ENCODE measurements around the gene CUEDC2.

Gene CUEDC2

DNA sequence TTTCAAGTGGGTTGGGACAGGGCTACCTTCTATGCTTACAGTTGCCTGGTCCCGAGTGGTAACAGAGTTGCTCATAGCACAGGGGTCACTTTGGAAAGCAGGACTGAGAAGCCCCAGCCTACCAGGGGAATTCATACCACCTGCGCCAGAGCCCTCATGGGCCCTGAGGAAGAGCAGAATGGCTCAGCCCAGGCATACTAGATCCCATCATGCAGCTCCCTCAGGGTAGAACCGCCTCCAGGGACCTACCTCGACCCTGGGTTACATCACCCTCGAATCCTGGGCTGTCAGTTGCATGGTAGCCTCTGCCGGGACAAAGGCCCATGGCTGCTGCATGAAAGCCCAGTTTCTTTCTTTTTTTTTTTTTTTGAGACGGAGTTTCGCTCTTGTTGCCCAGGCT lies 2.9 kb downstream of the CUEDC2 start:
- no peaks in the 10 kb centered on the region for H3K9me3 ChIP-seq (ENCODE audit: insufficient read depth, low read length)
- no peaks in the 10 kb centered on the region for H4K20me1 ChIP-seq (ENCODE audit: low read depth, low read length)
- H3K36me3 ChIP-seq (ENCODE audit: low read length) = no peaks in the 10 kb centered on the region
- no peak overlapping the region for H3K27ac ChIP-seq (ENCODE audit: low read depth, low read length)
- H3K4me2 ChIP-seq (ENCODE audit: low read depth, low read length, poor library complexity, severe bottlenecking) = no peak overlapping the region
- 0 out of 2 replicates have a peak, but pooled peaks cover 8% of the 10 kb centered on the region for H3K79me2 ChIP-seq (ENCODE audit: insufficient read depth, low read length)
- no peaks in the 10 kb centered on the region for H3K27me3 ChIP-seq (ENCODE audit: low read length)
- H3K4me3 ChIP-seq (ENCODE audit: insufficient read depth, low read length, poor library complexity, severe bottlenecking) = no peak overlapping the region
- H3K9me2 ChIP-seq (replicated peaks; ENCODE audit: insufficient read depth, low read length) = no peaks in the 10 kb centered on the region
- 0 out of 2 replicates have a peak, but pooled peaks cover 5% of the 10 kb centered on the region for H3F3A ChIP-seq (ENCODE audit: insufficient read depth)
- no peak overlapping the region for H3K9ac ChIP-seq (ENCODE audit: low read length)
- TF ChIP-seq, protein P1, sequence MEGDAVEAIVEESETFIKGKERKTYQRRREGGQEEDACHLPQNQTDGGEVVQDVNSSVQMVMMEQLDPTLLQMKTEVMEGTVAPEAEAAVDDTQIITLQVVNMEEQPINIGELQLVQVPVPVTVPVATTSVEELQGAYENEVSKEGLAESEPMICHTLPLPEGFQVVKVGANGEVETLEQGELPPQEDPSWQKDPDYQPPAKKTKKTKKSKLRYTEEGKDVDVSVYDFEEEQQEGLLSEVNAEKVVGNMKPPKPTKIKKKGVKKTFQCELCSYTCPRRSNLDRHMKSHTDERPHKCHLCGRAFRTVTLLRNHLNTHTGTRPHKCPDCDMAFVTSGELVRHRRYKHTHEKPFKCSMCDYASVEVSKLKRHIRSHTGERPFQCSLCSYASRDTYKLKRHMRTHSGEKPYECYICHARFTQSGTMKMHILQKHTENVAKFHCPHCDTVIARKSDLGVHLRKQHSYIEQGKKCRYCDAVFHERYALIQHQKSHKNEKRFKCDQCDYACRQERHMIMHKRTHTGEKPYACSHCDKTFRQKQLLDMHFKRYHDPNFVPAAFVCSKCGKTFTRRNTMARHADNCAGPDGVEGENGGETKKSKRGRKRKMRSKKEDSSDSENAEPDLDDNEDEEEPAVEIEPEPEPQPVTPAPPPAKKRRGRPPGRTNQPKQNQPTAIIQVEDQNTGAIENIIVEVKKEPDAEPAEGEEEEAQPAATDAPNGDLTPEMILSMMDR (IDR thresholded peaks at IDR 0.05; ENCODE audit: insufficient read depth, low read length, poor library complexity, severe bottlenecking) = no peak
- no peak for TF ChIP-seq EZH2phosphoT487 (conservative IDR thresholded peaks at IDR 0.05; ENCODE audit: low read length)
- no peak overlapping the region for H2AFZ ChIP-seq (ENCODE audit: low read depth, low read length, severe bottlenecking)

DNA sequence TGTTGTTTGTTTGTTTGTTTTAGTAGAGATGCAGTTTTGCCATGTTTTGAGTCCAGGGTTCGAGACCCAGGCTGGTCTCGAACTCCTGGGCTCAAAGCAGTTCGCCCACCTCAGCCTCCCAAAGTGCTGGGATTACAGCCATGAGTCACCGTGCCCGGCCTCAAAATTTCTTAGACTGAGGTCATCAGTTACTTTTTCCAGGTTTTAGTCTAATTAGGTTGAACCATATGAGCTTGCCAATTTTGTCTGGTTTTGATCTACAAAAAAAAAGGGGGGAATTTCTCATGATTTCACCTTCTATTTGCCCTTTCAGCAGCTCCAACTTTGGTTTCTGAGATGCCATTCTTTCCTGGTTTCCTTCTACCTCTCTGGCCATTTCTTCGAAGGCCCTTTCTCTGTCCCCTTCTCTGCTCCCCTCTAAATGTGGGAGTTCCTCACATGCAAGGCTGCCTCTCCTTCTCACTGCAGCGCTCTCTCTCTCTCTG lies 5.5 kb downstream of the CUEDC2 start:
- H3F3A ChIP-seq (ENCODE audit: insufficient read depth) = 0 out of 2 replicates have a peak, but pooled peaks cover 5% of the 10 kb centered on the region
- no peak overlapping the region for H3K4me3 ChIP-seq (ENCODE audit: insufficient read depth, low read length, poor library complexity, severe bottlenecking)
- no peak overlapping the region for H2AFZ ChIP-seq (ENCODE audit: low read depth, low read length, severe bottlenecking)
- H3K9ac ChIP-seq (ENCODE audit: low read length) = no peak overlapping the region
- H3K4me2 ChIP-seq (ENCODE audit: low read depth, low read length, poor library complexity, severe bottlenecking) = no peak overlapping the region
- H3K79me2 ChIP-seq (ENCODE audit: insufficient read depth, low read length) = 0 out of 2 replicates have a peak, but pooled peaks cover 4% of the 10 kb centered on the region
- no peaks in the 10 kb centered on the region for H3K9me3 ChIP-seq (ENCODE audit: insufficient read depth, low read length)
- H4K20me1 ChIP-seq (ENCODE audit: low read depth, low read length) = no peaks in the 10 kb centered on the region
- no peaks in the 10 kb centered on the region for H3K9me2 ChIP-seq (replicated peaks; ENCODE audit: insufficient read depth, low read length)
- no peaks in the 10 kb centered on the region for H3K36me3 ChIP-seq (ENCODE audit: low read length)
- H3K27ac ChIP-seq (ENCODE audit: low read depth, low read length) = no peak overlapping the region
- TF ChIP-seq, protein P1 (IDR thresholded peaks at IDR 0.05; ENCODE audit: insufficient read depth, low read length, poor library complexity, severe bottlenecking) = no peak
- H3K27me3 ChIP-seq (ENCODE audit: low read length) = no peaks in the 10 kb centered on the region

DNA sequence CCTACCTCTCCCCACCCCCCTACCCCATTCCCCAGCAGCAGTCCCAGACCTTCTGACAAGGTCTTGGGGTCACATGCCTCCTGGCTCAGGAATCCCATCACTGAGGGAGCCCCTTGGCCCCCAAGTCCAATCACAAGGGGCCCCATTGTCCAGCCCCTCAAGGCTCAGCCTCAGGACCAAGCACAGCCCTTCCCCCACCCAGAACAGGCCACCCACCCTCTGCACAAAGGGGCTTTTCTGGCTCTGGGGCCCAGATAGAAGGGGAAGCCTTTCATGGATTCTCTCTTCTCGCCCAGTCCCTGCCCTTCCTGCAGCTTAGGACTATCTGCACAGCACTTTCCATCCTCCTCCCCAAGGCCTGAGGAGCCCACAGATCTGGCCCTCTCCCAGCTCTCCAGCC lies 6.9 kb downstream of the CUEDC2 start:
- H3K9me2 ChIP-seq (replicated peaks; ENCODE audit: insufficient read depth, low read length) = no peaks in the 10 kb centered on the region
- TF ChIP-seq EZH2phosphoT487 (conservative IDR thresholded peaks at IDR 0.05; ENCODE audit: low read length) = no peak
- TF ChIP-seq, protein P1 (IDR thresholded peaks at IDR 0.05; ENCODE audit: insufficient read depth, low read length, poor library complexity, severe bottlenecking) = no peak
- H4K20me1 ChIP-seq (ENCODE audit: low read depth, low read length) = no peaks in the 10 kb centered on the region

More for the DNA sequence above, 6.9 kb downstream of the CUEDC2 start:
- Histone ChIP-seq H3K79me2 (ENCODE audit: insufficient read depth, low read length) (no peaks in the 10 kb centered on the region), H3K9ac (ENCODE audit: low read length) (no peak overlapping the region), H3K9me3 (ENCODE audit: insufficient read depth, low read length) (no peaks in the 10 kb centered on the region), H3K27me3 (ENCODE audit: low read length) (no peaks in the 10 kb centered on the region), H2AFZ (ENCODE audit: low read depth, low read length, severe bottlenecking) (no peak overlapping the region), H3K4me2 (ENCODE audit: low read depth, low read length, poor library complexity, severe bottlenecking) (no peak overlapping the region), H3K36me3 (ENCODE audit: low read length) (no peaks in the 10 kb centered on the region), H3K27ac (ENCODE audit: low read depth, low read length) (no peak overlapping the region), H3F3A (ENCODE audit: insufficient read depth) (no peaks in the 10 kb centered on the region), H3K4me3 (ENCODE audit: insufficient read depth, low read length, poor library complexity, severe bottlenecking) (no peak overlapping the region)
